ENCODE data around the gene RBKS. TPM values are rescaled to one million over a fixed set of nuclear protein-coding genes. Genes with fewer than 3 reads are reported as not detected.

RBKS gene
- total RNA-seq, 2 experiments from 2014 or later, result 2.6 to 3.0 TPM

GRCh38 chr2:27912512-27912911 is 22.3 kb upstream of the RBKS start:
- Mint-ChIP-seq H3K4me3 (no peak overlapping the region), H3K36me3 (ENCODE audit: low read depth) (peaks cover 42% of the 10 kb centered on the region), H3K9me3 (no peaks in the 10 kb centered on the region), H3K4me1 (ENCODE audit: low read depth) (peaks cover 16% of the 10 kb centered on the region), H3K27ac (no peak overlapping the region), H3K27me3 (no peaks in the 10 kb centered on the region)
- Histone ChIP-seq H3K9me3 (ENCODE audit: control insufficient read depth in 1 of 2, insufficient read depth in 1 of 2, low read length in 2 of 2) (peaks cover 0 to 4% of the 10 kb centered on the region in 2 experiments), H3K4me1 (ENCODE audit: insufficient read depth, low read length) (no peaks in the 10 kb centered on the region), H3K27ac (ENCODE audit: low read depth in 1 of 2, low read length in 2 of 2) (no peak overlapping the region), H3K36me3 (ENCODE audit: insufficient read depth, low read length) (no peaks in the 10 kb centered on the region), H3K27me3 (ENCODE audit: control insufficient read depth in 1 of 2, insufficient read depth in 2 of 2, low read length in 2 of 2) (no peaks in the 10 kb centered on the region), H3K4me3 (ENCODE audit: low read length) (no peak overlapping the region)
- ChIA-PET POLR2A (interaction anchor here (0.6 kb wide), 1 partner anchor 215 kb away, joined by 3 read pairs; no protein-coding TSS in a partner anchor), CTCF (interaction anchor here (1.2 kb wide), 1 partner anchor 8 kb away, joined by 3 read pairs; no protein-coding TSS in a partner anchor)
- TF ChIP-seq CTCF (IDR thresholded peaks at IDR 0.05), result no peak
- intact Hi-C loops (cut with DNase I, micrococcal nuclease), result no loop called here
- DNase-seq, result no peak
- ATAC-seq (ENCODE audit: poor library complexity), result no peak

- intact Hi-C loops (cut with DNase I, micrococcal nuclease), result no loop called here
- Histone ChIP-seq H3K4me1 (ENCODE audit: insufficient read depth, low read length) (no peaks in the 10 kb centered on the region), H3K4me3 (ENCODE audit: low read length) (no peak overlapping the region), H3K36me3 (ENCODE audit: insufficient read depth, low read length) (no peaks in the 10 kb centered on the region), H3K27me3 (ENCODE audit: control insufficient read depth in 1 of 2, insufficient read depth in 2 of 2, low read length in 2 of 2) (no peaks in the 10 kb centered on the region), H3K27ac (ENCODE audit: low read depth in 1 of 2, low read length in 2 of 2) (no peak overlapping the region), H3K9me3 (ENCODE audit: control insufficient read depth in 1 of 2, insufficient read depth in 1 of 2, low read length in 2 of 2) (no peaks in the 10 kb centered on the region)
- CTCF ChIA-PET, result interaction anchor here (1.2 kb wide), 1 partner anchor 9 kb away, joined by 3 read pairs; no protein-coding TSS in a partner anchor
- POLR2A ChIA-PET, result no interaction called here
- no peak overlapping the region for H3K27ac Mint-ChIP-seq
- H3K9me3 Mint-ChIP-seq, result no peaks in the 10 kb centered on the region
- no peak for ATAC-seq (ENCODE audit: poor library complexity)
- DNase-seq, result no peak
- H3K36me3 Mint-ChIP-seq (ENCODE audit: low read depth), result peaks cover 44% of the 10 kb centered on the region
- peaks cover 18% of the 10 kb centered on the region for H3K4me1 Mint-ChIP-seq (ENCODE audit: low read depth)
- H3K27me3 Mint-ChIP-seq, result no peaks in the 10 kb centered on the region
- TF ChIP-seq CTCF (IDR thresholded peaks at IDR 0.05), result no peak
- no peak overlapping the region for H3K4me3 Mint-ChIP-seq
These were observed 21.4 kb upstream of the RBKS start for GRCh38 chr2:27911458-27912210.

GRCh38 chr2:27909901-27910300 is 19.7 kb upstream of the RBKS start:
- H3K27ac ChIP-seq (ENCODE audit: low read depth in 1 of 2, low read length in 2 of 2), result no peak overlapping the region
- H3K4me1 ChIP-seq (ENCODE audit: insufficient read depth, low read length), result no peaks in the 10 kb centered on the region
- H3K36me3 Mint-ChIP-seq (ENCODE audit: low read depth), result peaks cover 53% of the 10 kb centered on the region
- H3K4me3 Mint-ChIP-seq, result no peak overlapping the region
- no peak overlapping the region for H3K27ac Mint-ChIP-seq
- DNase-seq (no peak), ATAC-seq (ENCODE audit: poor library complexity) (no peak)
- POLR2A ChIA-PET, result no interaction called here
- H3K9me3 ChIP-seq (ENCODE audit: control insufficient read depth in 1 of 2, insufficient read depth in 1 of 2, low read length in 2 of 2), result no peaks in the 10 kb centered on the region
- intact Hi-C loops (cut with DNase I, micrococcal nuclease), result no loop called here
- no peak overlapping the region for H3K4me3 ChIP-seq (ENCODE audit: low read length)
- H3K27me3 Mint-ChIP-seq, result no peaks in the 10 kb centered on the region
- no peaks in the 10 kb centered on the region for H3K36me3 ChIP-seq (ENCODE audit: insufficient read depth, low read length)
- H3K4me1 Mint-ChIP-seq (ENCODE audit: low read depth), result peaks cover 29% of the 10 kb centered on the region
- CTCF ChIA-PET, result no interaction called here
- no peaks in the 10 kb centered on the region for H3K27me3 ChIP-seq (ENCODE audit: control insufficient read depth in 1 of 2, insufficient read depth in 2 of 2, low read length in 2 of 2)
- no peaks in the 10 kb centered on the region for H3K9me3 Mint-ChIP-seq
- TF ChIP-seq CTCF (IDR thresholded peaks at IDR 0.05), result no peak

All from CD4-positive, alpha-beta T cell (primary cell).